Keratinocyte (primary cell): ENCODE data around the gene SREK1IP1. TPM values are rescaled to one million over a fixed set of nuclear protein-coding genes. Genes with fewer than 3 reads are reported as not detected.
"Not testable (repeated sequence)": the region's sequence is repeated elsewhere in the genome, so short reads cannot be mapped to it uniquely, and the experiment has no call there.

Experiments
- DNase-seq: peaks from one replicate; pipeline ENCODE4 v3.0.0-alpha.2; 2011; ENCODE audit warnings: low read depth, missing footprints, low spot score
- FAIRE-seq: peaks from 2 replicates; lab custom pipeline; 2011; peaks lifted over from hg19 to GRCh38; lab: Jason Lieb, UNC
- H2AFZ ChIP-seq: 2 replicates; pipeline ENCODE4 v1.6.0; 2012; ENCODE audit warnings: low read length, control low read depth, inconsistent platforms; ENCODE audit not compliant: control insufficient read depth
- H3K27ac ChIP-seq: 2 replicates; pipeline ENCODE4 v1.5.1; 2011; ENCODE audit warnings: low read length; ENCODE audit not compliant: control insufficient read depth, insufficient read depth
- H3K27me3 ChIP-seq: 3 replicates; pipeline ENCODE4 v1.6.0; 2011; ENCODE audit warnings: low read length; ENCODE audit not compliant: control insufficient read depth, insufficient read depth; ENCODE audit errors: extremely low read depth
- H3K36me3 ChIP-seq, 2 experiments: 2 replicates in 1 of 2; 3 replicates in 1 of 2; pipeline ENCODE4 v1.5.1; 2011; ENCODE audit warnings: low read length in 2 of 2, mild to moderate bottlenecking in 1 of 2; ENCODE audit not compliant: control insufficient read depth in 2 of 2, insufficient read depth in 2 of 2; ENCODE audit errors: extremely low read depth in 1 of 2
- H3K4me1 ChIP-seq: 3 replicates; pipeline ENCODE4 v1.5.1; 2011; ENCODE audit warnings: low read length; ENCODE audit not compliant: control insufficient read depth, insufficient read depth; ENCODE audit errors: extremely low read depth
- H3K4me2 ChIP-seq: 3 replicates; pipeline ENCODE4 v1.6.0; 2011; ENCODE audit warnings: low read depth, low read length; ENCODE audit not compliant: control insufficient read depth, insufficient read depth; ENCODE audit errors: extremely low read depth
- H3K4me3 ChIP-seq, 3 experiments: fragments of 200-600 bp in 1 of 3; sonication (generic) in 1 of 3; 2 replicates in 2 of 3; 3 replicates in 1 of 3; pipeline ENCODE4 v1.5.1; 2011 to 2016; ENCODE audit warnings: low read length in 3 of 3, mild to moderate bottlenecking in 3 of 3, control low read depth in 2 of 3, inconsistent platforms in 1 of 3, low read depth in 1 of 3, mixed read lengths in 1 of 3, mixed run types in 1 of 3, moderate library complexity in 1 of 3; ENCODE audit not compliant: control insufficient read depth in 2 of 3, insufficient read depth in 2 of 3; ENCODE audit errors: extremely low read depth in 1 of 3
- H3K79me2 ChIP-seq: 2 replicates; pipeline ENCODE4 v1.6.0; 2012; ENCODE audit warnings: low read length; ENCODE audit not compliant: control insufficient read depth, insufficient read depth
- H3K9ac ChIP-seq: 3 replicates; pipeline ENCODE4 v1.6.0; 2011; ENCODE audit warnings: low read length; ENCODE audit not compliant: control insufficient read depth, insufficient read depth; ENCODE audit errors: extremely low read depth
- H3K9me1 ChIP-seq: 3 replicates; pipeline ENCODE4 v1.6.0; 2011; ENCODE audit warnings: low read length; ENCODE audit not compliant: control insufficient read depth, insufficient read depth; ENCODE audit errors: extremely low read depth
- H3K9me3 ChIP-seq: 2 replicates; pipeline ENCODE4 v1.5.1; 2012; ENCODE audit warnings: low read depth, low read length; ENCODE audit not compliant: control insufficient read depth
- H4K20me1 ChIP-seq: 3 replicates; pipeline ENCODE4 v1.6.0; 2011; ENCODE audit warnings: low read length; ENCODE audit not compliant: control insufficient read depth, insufficient read depth; ENCODE audit errors: extremely low read depth
- CTCF ChIP-seq, 3 experiments: IDR thresholded peaks in 1 of 3; conservative IDR thresholded peaks in 1 of 3; optimal IDR thresholded peaks in 1 of 3; 2 replicates in 2 of 3; 3 replicates in 1 of 3; pipeline versions ENCODE3 to v1.5.1; 2011; ENCODE audit warnings: low read length in 3 of 3, mild to moderate bottlenecking in 3 of 3, moderate library complexity in 2 of 3, control low read depth in 1 of 3, inconsistent platforms in 1 of 3; ENCODE audit not compliant: insufficient read depth in 2 of 3; ENCODE audit errors: extremely low read depth in 1 of 3
- EZH2 ChIP-seq: IDR thresholded peaks from one replicate; pipeline ENCODE4 v1.6.1; 2012; ENCODE audit warnings: inconsistent platforms, mild to moderate bottlenecking, low read length, moderate library complexity
- dilution Hi-C: fragments of 300-500 bp; cut with MboI; formaldehyde crosslinking; loops from one replicate; pipeline ENCODE4 v1.7.0; 2020; ENCODE audit warnings: low sequenced_read_pairs; ENCODE audit not compliant: extremely low pct_ligation_motif_present
- polyA plus RNA-seq, 5 experiments: library from polyadenylated mRNA; depleted of rRNA in 3 of 5; stranded (reverse) in 3 of 5; stranded (forward) in 1 of 5; unstranded in 1 of 5; fragments of >200 nt; gene quantifications; 1 replicate in 1 of 5; 2 replicates in 3 of 5; 3 replicates in 1 of 5; pipeline versions ENCODE4 v1.2.1 to v1.2.3, GENCODE V29; 2011 to 2012; ENCODE audit warnings: missing spikeins in 2 of 5, low read depth in 1 of 5, low replicate concordance in 1 of 5

Gene SREK1IP1
- polyA plus RNA-seq, 1 donor (not counting 4 experiments of a cell fraction or from before 2014, with no cell fraction given): 10.8 TPM

- FAIRE-seq: no peak
Observed at GRCh38 chr5:64722588-64722987, 45.9 kb downstream of the SREK1IP1 start.

GRCh38 chr5:64714495-64714894 is 54.0 kb downstream of the SREK1IP1 start:
- H3K36me3 ChIP-seq, H3K9me1 ChIP-seq, H3K79me2 ChIP-seq, H2AFZ ChIP-seq, H3K4me1 ChIP-seq, DNase-seq, H3K9ac ChIP-seq, H3K9me3 ChIP-seq, dilution Hi-C loops, H4K20me1 ChIP-seq, FAIRE-seq, H3K4me2 ChIP-seq, H3K27me3 ChIP-seq, H3K4me3 ChIP-seq, H3K27ac ChIP-seq: not testable (repeated sequence)

More at GRCh38 chr5:64722588-64722987, 45.9 kb downstream of the SREK1IP1 start:
- Histone ChIP-seq H2AFZ (no peak overlapping the region), H3K27me3 (no peaks in the 10 kb centered on the region), H3K9ac (no peak overlapping the region), H3K79me2 (no peaks in the 10 kb centered on the region), H3K27ac (no peak overlapping the region), H3K4me1 (no peaks in the 10 kb centered on the region), H3K4me3 (no peak overlapping the region), H3K4me2 (no peak overlapping the region), H4K20me1 (no peaks in the 10 kb centered on the region), H3K36me3 (peaks cover 0 to 10% of the 10 kb centered on the region in 2 experiments), H3K9me3 (no peaks in the 10 kb centered on the region), H3K9me1 (no peaks in the 10 kb centered on the region)
- TF ChIP-seq CTCF (optimal IDR thresholded peaks at IDR 0.05 in 1 of 3, IDR thresholded peaks at IDR 0.05 in 1 of 3, conservative IDR thresholded peaks at IDR 0.05 in 1 of 3; ENCODE audit: extremely low read depth in 1 of 3, insufficient read depth in 2 of 3, low read length in 3 of 3) (no peak), EZH2 (no peak)
- dilution Hi-C loops: no loop called here
- DNase-seq: no peak

- Histone ChIP-seq H3K27me3 (no peaks in the 10 kb centered on the region), H3K9me3 (no peaks in the 10 kb centered on the region), H3K4me2 (no peak overlapping the region), H2AFZ (no peak overlapping the region), H3K27ac (no peak overlapping the region), H3K4me3 (no peak overlapping the region), H3K4me1 (no peaks in the 10 kb centered on the region), H3K9me1 (no peaks in the 10 kb centered on the region), H3K79me2 (no peaks in the 10 kb centered on the region), H3K9ac (no peak overlapping the region), H4K20me1 (no peaks in the 10 kb centered on the region), H3K36me3 (no peaks in the 10 kb centered on the region)
- dilution Hi-C loops: no loop called here
- TF ChIP-seq CTCF (optimal IDR thresholded peaks at IDR 0.05 in 1 of 3, IDR thresholded peaks at IDR 0.05 in 1 of 3, conservative IDR thresholded peaks at IDR 0.05 in 1 of 3; ENCODE audit: extremely low read depth in 1 of 3, insufficient read depth in 2 of 3, low read length in 3 of 3) (no peak), EZH2 (no peak)
- FAIRE-seq: no peak
- no peak for DNase-seq
Observed at GRCh38 chr5:64707191-64707590, 61.3 kb downstream of the SREK1IP1 start.

- H3K9ac ChIP-seq, H4K20me1 ChIP-seq, FAIRE-seq, H3K27ac ChIP-seq, H3K4me2 ChIP-seq, H3K27me3 ChIP-seq, H3K4me1 ChIP-seq, H2AFZ ChIP-seq, H3K9me1 ChIP-seq, H3K79me2 ChIP-seq, DNase-seq, H3K9me3 ChIP-seq, H3K4me3 ChIP-seq, dilution Hi-C loops, H3K36me3 ChIP-seq: not testable (repeated sequence)
Observed at GRCh38 chr5:64706074-64706473, 62.4 kb downstream of the SREK1IP1 start.
